ENCODE data around the gene BNC2.

BNC2 gene

DNA sequence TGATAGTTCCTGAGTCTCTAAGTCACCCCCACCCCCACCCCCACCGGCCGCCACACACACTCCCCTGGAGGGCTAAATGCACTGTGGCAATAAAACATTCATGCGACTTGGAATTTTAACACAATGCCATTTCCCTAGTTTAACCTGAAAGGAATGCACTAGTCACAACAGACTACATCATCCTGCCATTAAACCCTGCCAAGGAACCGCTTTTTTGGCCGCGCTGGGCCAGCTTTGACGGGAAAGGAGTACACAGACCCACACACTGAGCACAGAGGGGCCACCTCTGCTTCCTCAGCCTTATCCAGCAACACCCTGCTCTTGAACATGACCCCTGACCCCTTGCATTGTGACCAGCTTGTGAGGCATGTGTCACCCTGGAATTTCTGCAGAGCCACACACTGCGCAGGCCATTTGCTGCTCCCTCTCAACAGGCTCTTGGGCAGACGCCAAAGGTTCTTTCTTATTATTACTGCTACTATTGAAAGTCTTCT, 165.3 kb downstream of the BNC2 start (continued):
- TF ChIP-seq ZNF830 (tag by site-specific recombination; IDR thresholded peaks at IDR 0.05; ENCODE audit: low read depth) (no peak), KLF10 (tag by site-specific recombination; IDR thresholded peaks at IDR 0.05) (peak; percentile 38; the same call in 1 of the 2 replicates), ZNF510 (tag by site-specific recombination; IDR thresholded peaks at IDR 0.05; ENCODE audit: insufficient replicate concordance) (no peak), OVOL3 (tag by site-specific recombination; IDR thresholded peaks at IDR 0.05) (no peak), ZNF792 (tag by site-specific recombination; IDR thresholded peaks at IDR 0.05) (no peak), ZNF133 (tag by site-specific recombination; IDR thresholded peaks at IDR 0.05) (no peak), KLF1 (tag by site-specific recombination; IDR thresholded peaks at IDR 0.05) (no peak), ZNF335 (tag by site-specific recombination; conservative IDR thresholded peaks at IDR 0.05) (peak; percentile 86), ZNF202 (tag by site-specific recombination; IDR thresholded peaks at IDR 0.05; ENCODE audit: borderline replicate concordance) (no peak), ZNF391 (tag by site-specific recombination; IDR thresholded peaks at IDR 0.05; ENCODE audit: borderline replicate concordance, low read depth) (no peak), ZNF211 (tag by site-specific recombination; IDR thresholded peaks at IDR 0.05; ENCODE audit: low read depth) (no peak), ZNF423 (tag by site-specific recombination; IDR thresholded peaks at IDR 0.05) (peak; percentile 64), ZNF341 (tag by site-specific recombination; IDR thresholded peaks at IDR 0.05; ENCODE audit: low read depth) (no peak), HOXA7 (CRISPR knock-in tag; IDR thresholded peaks at IDR 0.05; ENCODE audit: borderline replicate concordance) (no peak), FEZF1 (tag by site-specific recombination; IDR thresholded peaks at IDR 0.05) (peak; percentile 98), ZNF292 (tag by site-specific recombination; IDR thresholded peaks at IDR 0.05; ENCODE audit: borderline replicate concordance, low read depth) (no peak), ZBTB7A (tag by site-specific recombination; IDR thresholded peaks at IDR 0.05; ENCODE audit: low read depth) (no peak), ZNF350 (tag by site-specific recombination; IDR thresholded peaks at IDR 0.05) (no peak), ZNF10 (tag by site-specific recombination; IDR thresholded peaks at IDR 0.05) (no peak), IKZF3 (tag by site-specific recombination; IDR thresholded peaks at IDR 0.05) (peak; percentile 40; the same call in 1 of the 2 replicates), ZBTB20 (tag by site-specific recombination; IDR thresholded peaks at IDR 0.05) (peak; percentile 38), ZNF266 (tag by site-specific recombination; IDR thresholded peaks at IDR 0.05; ENCODE audit: low read depth) (no peak)
- TF ChIP-seq, protein P1, sequence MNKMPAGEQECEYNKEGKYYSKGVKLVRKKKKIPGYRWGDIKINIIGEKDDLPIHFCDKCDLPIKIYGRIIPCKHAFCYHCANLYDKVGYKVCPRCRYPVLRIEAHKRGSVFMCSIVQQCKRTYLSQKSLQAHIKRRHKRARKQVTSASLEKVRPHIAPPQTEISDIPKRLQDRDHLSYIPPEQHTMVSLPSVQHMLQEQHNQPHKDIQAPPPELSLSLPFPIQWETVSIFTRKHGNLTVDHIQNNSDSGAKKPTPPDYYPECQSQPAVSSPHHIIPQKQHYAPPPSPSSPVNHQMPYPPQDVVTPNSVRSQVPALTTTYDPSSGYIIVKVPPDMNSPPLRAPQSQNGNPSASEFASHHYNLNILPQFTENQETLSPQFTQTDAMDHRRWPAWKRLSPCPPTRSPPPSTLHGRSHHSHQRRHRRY (tag by site-specific recombination; IDR thresholded peaks at IDR 0.05), result no peak
- TF ChIP-seq, protein P2, sequence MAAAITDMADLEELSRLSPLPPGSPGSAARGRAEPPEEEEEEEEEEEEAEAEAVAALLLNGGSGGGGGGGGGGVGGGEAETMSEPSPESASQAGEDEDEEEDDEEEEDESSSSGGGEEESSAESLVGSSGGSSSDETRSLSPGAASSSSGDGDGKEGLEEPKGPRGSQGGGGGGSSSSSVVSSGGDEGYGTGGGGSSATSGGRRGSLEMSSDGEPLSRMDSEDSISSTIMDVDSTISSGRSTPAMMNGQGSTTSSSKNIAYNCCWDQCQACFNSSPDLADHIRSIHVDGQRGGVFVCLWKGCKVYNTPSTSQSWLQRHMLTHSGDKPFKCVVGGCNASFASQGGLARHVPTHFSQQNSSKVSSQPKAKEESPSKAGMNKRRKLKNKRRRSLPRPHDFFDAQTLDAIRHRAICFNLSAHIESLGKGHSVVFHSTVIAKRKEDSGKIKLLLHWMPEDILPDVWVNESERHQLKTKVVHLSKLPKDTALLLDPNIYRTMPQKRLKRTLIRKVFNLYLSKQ (tag by site-specific recombination; IDR thresholded peaks at IDR 0.05; ENCODE audit: borderline replicate concordance), result no peak
- TF ChIP-seq, protein P3, sequence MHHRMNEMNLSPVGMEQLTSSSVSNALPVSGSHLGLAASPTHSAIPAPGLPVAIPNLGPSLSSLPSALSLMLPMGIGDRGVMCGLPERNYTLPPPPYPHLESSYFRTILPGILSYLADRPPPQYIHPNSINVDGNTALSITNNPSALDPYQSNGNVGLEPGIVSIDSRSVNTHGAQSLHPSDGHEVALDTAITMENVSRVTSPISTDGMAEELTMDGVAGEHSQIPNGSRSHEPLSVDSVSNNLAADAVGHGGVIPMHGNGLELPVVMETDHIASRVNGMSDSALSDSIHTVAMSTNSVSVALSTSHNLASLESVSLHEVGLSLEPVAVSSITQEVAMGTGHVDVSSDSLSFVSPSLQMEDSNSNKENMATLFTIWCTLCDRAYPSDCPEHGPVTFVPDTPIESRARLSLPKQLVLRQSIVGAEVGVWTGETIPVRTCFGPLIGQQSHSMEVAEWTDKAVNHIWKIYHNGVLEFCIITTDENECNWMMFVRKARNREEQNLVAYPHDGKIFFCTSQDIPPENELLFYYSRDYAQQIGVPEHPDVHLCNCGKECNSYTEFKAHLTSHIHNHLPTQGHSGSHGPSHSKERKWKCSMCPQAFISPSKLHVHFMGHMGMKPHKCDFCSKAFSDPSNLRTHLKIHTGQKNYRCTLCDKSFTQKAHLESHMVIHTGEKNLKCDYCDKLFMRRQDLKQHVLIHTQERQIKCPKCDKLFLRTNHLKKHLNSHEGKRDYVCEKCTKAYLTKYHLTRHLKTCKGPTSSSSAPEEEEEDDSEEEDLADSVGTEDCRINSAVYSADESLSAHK (tag by site-specific recombination; IDR thresholded peaks at IDR 0.05), result no peak
- TF ChIP-seq, protein P4, sequence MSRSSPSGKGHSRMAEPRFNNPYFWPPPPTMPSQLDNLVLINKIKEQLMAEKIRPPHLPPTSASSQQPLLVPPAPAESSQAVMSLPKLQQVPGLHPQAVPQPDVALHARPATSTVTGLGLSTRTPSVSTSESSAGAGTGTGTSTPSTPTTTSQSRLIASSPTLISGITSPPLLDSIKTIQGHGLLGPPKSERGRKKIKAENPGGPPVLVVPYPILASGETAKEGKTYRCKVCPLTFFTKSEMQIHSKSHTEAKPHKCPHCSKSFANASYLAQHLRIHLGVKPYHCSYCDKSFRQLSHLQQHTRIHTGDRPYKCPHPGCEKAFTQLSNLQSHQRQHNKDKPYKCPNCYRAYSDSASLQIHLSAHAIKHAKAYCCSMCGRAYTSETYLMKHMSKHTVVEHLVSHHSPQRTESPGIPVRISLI (tag by site-specific recombination; IDR thresholded peaks at IDR 0.05), result no peak

Measured in HEK293 (cell line).